IPS DF 4.7 (cell line): Measurements from ENCODE around the gene PCSK6.

Source experiments
- DNase-seq: peaks from one replicate; pipeline ENCODE4 v3.0.0-alpha.2; 2013; ENCODE audit warnings: low spot score; ENCODE audit errors: extremely low read depth

Gene PCSK6

GRCh38 chr15:101280007-101280406, 209.5 kb downstream of the PCSK6 start:
- no peak for DNase-seq

- DNase-seq, result no peak
Observed at GRCh38 chr15:101277943-101278564, 211.5 kb downstream of the PCSK6 start.

- DNase-seq, result no peak
Observed at GRCh38 chr15:101277038-101277822, 212.3 kb downstream of the PCSK6 start, which contains the start of gene SELENOS. Gene SELENOS, minus strand, starts transcription at chr15:101277485. Its CDS starts 68 bp downstream, at chr15:101277417.

GRCh38 chr15:101276501-101277037, 212.9 kb downstream of the PCSK6 start:
- no peak for DNase-seq

- DNase-seq, result no peak
Observed at GRCh38 chr15:101275018-101275417, 214.5 kb downstream of the PCSK6 start.

GRCh38 chr15:101273534-101273933, 216.0 kb downstream of the PCSK6 start:
- no peak for DNase-seq

- no peak for DNase-seq
Observed at GRCh38 chr15:101272584-101272983, 216.9 kb downstream of the PCSK6 start.

GRCh38 chr15:101269479-101270223, 219.9 kb downstream of the PCSK6 start:
- DNase-seq, result no peak

- no peak for DNase-seq
Observed at GRCh38 chr15:101267320-101268104, 222.0 kb downstream of the PCSK6 start.

- DNase-seq, result no peak
Observed at GRCh38 chr15:101266787-101267186, 222.7 kb downstream of the PCSK6 start.

- no peak for DNase-seq
Observed at GRCh38 chr15:101266034-101266433, 223.5 kb downstream of the PCSK6 start.

- DNase-seq, result no peak
Observed at GRCh38 chr15:101264911-101265641, 224.4 kb downstream of the PCSK6 start.

- no peak for DNase-seq
Observed at GRCh38 chr15:101264011-101264410, 225.5 kb downstream of the PCSK6 start.

- DNase-seq, result no peak
Observed at GRCh38 chr15:101262551-101262950, 227.0 kb downstream of the PCSK6 start.

- DNase-seq, result no peak
Observed at GRCh38 chr15:101258238-101259144, 231.0 kb downstream of the PCSK6 start.

- no peak for DNase-seq
Observed at GRCh38 chr15:101256757-101257156, 232.8 kb downstream of the PCSK6 start.

GRCh38 chr15:101255615-101256241, 233.8 kb downstream of the PCSK6 start:
- no peak for DNase-seq

GRCh38 chr15:101255051-101255395, 234.5 kb downstream of the PCSK6 start:
- no peak for DNase-seq
